ENCODE results near the gene AIG1.

Gene AIG1

GRCh38 chr6:143199291-143199690 is 138.6 kb downstream of the AIG1 start:
- no peak for DNase-seq

DNA sequence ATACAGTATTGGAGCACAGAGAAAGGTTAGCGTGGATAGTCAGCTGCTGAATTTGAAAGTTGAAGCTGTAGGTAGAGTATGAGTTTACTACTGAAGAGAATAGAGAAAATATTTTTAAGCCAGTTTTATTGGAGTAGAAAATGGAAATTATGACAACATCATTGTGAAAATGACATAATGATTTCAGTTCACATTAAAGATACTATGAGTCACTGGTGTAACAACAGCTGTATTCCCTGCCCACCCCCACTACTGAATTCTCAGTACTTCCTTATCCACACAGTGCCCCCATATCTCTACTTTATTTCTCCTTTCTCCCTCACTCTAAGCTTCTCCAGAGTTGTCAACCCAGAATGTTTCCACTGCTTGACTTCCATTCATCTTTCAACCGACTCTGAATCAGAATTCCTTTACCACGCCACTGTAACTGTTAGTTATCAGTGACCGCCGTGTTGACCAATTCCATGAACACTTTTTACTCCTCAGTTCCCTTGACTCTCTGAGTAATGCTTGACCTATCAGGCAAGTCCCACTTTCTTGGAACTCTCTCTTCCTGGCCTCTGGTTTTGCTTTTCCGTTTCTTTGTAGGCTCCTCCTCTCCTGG is 139.6 kb downstream of the AIG1 start:
- no peak for DNase-seq

GRCh38 chr6:143204045-143204444 is 143.4 kb downstream of the AIG1 start:
- no peak for DNase-seq

DNA sequence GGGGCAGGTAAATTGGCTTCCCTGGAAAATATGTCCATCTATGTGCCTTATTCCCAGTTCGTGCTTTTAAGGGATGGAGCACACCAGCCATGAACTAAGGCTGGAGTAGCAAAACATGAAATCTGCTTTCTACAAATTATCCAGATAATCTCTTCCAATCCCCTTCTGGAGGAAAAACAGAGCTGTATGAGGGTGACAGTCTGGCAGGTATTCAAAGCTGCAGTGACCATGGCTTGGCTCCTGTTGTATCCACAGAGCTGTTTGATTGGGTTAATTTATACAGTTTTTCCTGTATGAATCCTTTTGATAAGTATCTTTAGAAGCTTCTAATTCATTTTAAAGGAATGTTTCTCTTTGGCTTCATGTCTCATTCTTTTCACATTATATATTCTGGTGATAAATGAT is 144.4 kb downstream of the AIG1 start:
- no peak for DNase-seq

DNA sequence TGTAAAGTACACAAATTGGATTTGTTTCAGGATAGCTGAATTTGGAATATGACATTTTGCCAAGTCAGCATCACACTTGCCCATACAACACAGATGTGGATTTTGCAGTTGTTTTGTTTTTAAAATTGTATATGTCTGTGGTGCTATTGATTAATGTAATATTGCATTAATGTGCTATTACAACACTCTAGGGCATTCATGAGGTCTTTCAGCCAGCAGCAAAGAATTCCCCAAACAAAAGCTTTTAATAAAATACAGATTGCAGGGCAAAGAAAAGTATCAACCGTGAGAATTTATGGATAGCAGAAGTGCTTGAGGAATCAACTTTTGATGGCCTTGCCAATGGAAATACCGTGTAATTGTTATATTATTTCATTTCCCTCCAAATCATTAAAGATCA is 144.9 kb downstream of the AIG1 start:
- no peak for DNase-seq

DNA sequence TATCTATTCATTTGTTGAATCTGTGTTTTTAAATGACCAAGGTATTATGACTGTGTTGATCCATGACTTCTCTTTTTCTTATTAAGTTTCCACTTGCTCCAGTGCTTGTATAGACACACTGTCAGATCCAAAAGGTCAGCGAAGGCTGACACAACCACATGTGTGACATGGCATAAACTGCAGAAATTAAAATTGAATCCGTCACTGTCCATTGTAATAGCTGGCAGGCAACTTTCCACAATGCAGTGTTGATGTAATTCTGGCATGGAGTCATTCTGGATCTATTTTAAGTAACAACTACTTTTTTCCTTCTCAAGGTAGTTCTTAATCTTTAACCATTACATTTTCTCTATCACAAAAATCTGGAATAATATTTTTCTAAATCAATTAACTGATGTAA is 145.3 kb downstream of the AIG1 start:
- no peak for DNase-seq

- no peak for DNase-seq
Measured at GRCh38 chr6:143206550-143206949, 145.9 kb downstream of the AIG1 start.

- no peak for DNase-seq
Measured at GRCh38 chr6:143210420-143210819, 149.7 kb downstream of the AIG1 start.

GRCh38 chr6:143213859-143214376 is 153.2 kb downstream of the AIG1 start:
- no peak for DNase-seq

DNA sequence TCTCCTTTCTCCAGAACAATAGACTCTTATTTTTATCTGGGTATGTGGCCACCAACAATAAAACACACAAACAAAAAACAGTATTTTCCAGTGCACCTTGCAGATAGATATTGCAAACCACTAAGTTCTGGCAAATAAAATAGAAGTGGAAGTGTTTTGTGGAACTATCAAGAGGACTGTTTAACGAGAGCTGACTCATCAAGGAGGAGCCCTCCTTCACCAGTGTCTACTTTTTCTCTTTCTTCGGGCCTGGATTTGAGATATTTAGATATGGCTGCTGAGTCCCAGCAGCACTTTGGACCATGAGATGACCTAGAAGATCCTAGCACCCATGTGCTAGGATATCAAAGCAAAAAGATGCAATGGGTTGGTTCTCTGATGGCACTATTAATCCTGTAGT is 154.7 kb downstream of the AIG1 start:
- DNase-seq: no peak

DNA sequence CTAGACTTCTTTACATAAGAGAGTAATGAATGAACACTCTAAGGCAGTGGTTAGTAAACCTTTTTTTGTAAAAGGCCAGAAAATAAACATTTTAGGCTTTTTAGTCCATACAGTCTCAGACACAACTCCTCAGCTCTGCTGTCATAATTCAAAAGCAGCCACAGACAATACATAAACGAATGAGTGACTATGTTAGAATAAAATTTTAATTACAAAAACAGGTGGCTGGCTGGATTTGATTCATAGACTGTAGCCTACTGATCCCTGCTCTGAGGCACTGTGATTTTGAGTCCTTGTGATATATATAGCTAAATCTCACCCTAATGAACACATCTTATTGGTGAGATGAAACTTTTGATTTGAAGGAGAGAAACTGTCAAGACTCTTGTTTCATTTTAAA is 155.1 kb downstream of the AIG1 start:
- DNase-seq: no peak

- DNase-seq: no peak
Measured at GRCh38 chr6:143218233-143218632, 157.5 kb downstream of the AIG1 start.

DNA sequence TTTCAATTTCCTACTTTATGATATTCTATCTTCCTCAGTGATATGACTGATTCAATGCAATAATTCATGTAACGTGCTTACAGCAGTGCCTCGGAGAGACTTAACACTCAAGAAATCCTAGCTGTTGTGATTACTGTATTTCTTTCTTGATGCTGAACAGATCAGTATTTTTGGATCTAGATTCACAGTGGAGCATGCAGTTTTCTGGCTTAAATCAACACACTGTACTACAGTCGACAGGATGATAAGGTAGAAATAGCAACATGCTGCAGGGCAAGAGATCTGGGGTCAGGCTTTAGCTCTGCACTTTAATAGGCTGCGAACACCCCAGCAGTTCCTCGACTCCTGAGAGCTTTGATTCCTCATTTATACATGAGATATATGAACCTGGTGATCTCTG is 161.0 kb downstream of the AIG1 start:
- DNase-seq: no peak

DNA sequence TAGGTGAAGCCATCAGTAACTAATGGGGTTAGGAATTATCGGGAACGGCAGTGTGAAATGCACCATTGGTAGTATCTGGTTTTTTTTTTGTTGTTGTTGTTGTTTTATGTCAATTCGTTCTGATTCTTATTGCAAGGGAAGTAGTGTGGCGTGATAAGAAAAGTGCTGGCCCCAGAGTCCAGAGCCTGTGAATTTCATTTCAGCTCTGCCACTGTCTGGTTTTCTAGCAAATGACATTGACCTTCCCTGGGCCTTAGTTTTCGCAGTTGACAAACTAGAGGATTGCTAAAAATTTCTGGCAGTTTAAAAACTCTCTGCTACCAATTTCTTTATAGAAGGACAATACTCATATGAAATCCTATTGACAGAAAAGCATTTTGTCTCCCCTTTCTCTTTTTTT is 161.6 kb downstream of the AIG1 start:
- no peak for DNase-seq

- DNase-seq: no peak
Measured at GRCh38 chr6:143222801-143223231, 162.1 kb downstream of the AIG1 start.

- DNase-seq: no peak
Measured at GRCh38 chr6:143223895-143224294, 163.2 kb downstream of the AIG1 start.

DNA sequence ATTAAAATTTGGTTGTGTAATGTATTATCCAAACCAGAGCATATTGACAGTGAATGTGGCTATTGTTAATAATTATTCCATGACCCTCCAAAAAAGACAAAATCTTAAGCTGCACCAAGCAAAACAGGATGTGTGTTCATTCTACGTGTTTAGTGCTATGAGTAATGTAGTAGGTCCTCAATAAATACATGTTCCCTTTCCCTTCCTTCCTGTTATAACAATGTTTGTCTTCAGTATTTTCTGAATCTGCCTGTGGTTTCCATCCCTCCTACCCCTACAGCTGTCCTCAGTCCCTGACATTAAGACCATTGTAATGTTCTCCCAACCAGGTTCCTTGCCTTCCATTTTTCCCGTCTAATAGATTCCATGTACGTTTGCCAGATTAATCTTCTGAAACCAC is 163.8 kb downstream of the AIG1 start:
- no peak for DNase-seq

- DNase-seq: no peak
Measured at GRCh38 chr6:143225929-143226328, 165.2 kb downstream of the AIG1 start.

DNA sequence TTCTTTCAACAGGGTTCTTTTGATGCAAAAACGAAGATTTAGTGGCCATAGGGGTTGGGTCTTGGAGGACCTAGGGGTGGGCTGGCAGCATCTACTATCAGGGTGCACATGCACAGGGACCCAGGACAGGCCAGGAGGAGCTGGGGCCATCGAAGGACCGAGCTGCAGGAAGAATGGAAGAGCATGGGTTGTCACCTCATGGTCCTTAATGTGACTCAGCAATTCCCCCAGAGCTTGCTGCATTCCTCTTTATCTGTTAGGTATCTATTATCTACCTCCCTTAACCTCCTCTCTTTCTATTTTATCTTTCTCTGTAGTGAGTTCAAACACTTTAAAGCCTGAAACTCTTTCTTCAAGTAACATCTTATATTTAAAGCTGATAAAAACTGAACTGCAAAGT is 167.0 kb downstream of the AIG1 start:
- no peak for DNase-seq

DNA sequence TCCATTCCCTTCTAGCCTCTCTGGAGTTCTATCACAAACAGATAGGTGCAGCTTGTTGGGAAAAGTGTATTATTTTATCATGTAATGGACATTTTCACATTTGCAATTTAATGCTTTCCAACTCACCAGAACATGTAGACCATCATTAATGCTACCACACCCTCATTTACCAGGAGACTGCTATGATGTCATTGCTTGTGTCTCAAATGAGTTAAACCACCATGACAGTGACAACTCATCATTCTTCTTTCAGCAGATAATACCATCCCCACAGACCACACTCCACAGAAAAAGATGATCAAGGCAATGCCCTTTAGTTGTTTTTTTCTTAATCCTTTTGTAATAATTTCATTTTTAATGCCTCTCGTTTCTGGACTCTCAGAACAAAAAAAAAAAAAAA is 168.7 kb downstream of the AIG1 start:
- DNase-seq: peak in 1 of 5 experiments; percentile 4

DNA sequence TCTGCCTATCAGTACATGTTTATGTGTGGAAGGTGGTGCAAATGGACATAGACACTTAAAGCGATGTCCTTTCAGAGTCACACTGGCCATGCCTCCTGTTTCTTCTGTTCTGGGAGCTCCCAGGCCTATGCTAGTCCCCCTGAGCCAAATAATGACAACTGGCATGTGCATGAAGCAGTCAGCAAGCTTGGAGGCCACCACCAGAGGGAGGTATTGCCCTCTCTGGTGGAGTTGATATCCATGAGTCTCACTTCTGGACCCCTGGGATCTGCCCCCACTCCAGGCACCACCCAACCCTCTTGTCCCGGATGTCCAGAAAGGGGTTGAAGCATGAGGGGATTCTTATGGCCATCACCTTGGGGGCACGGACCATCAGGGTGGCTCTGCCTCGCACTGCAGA is 172.2 kb downstream of the AIG1 start:
- DNase-seq: peak in 1 of 5 experiments; percentile 27

DNA sequence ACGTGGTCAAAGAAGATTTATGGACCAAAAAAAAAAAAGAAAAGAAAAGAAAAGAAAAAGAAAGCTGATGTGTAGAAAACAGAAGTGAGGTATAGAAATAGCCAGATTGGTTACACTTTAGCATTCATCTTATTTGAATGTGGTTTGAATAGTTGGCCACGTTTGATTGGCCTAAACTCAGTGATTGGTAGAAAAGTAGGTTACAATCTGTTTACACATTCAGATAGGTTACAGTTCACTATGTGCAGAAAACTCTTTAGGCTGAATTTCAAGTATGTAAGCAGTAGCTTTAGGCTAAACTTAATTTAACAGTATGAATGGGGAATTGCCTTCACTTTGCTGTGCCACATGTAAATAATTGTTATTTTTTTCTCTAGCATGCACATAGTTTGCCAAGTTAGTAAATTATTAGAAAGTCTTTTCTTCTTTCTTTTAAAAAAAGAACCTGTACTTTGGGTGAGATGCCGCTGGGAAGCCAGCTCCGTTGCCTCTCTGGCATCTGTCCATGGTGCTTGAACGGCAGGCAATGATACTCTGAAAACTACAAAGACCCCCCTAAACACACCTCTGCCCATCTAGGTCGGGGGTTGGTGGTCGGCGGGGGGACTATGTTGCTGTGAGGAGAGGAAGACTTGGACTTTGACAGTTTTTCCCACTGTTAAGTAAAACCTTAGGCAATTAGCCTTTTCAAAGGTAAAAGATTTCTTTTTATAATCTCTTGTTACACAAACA is 173.0 kb downstream of the AIG1 start:
- no peak for DNase-seq

GRCh38 chr6:143234734-143235133 is 174.0 kb downstream of the AIG1 start:
- no peak for DNase-seq

GRCh38 chr6:143236151-143236798 is 175.6 kb downstream of the AIG1 start:
- no peak for DNase-seq

Data from T-helper 2 cell (primary cell).